ENCODE measurements around the gene MPV17. TPM values are rescaled to one million over a fixed set of nuclear protein-coding genes. Genes with fewer than 3 reads are reported as not detected.

MPV17 gene, protein sequence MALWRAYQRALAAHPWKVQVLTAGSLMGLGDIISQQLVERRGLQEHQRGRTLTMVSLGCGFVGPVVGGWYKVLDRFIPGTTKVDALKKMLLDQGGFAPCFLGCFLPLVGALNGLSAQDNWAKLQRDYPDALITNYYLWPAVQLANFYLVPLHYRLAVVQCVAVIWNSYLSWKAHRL
- 10 to 100 TPM; 57.9 to 93.4 (median 66.4) TPM for total RNA-seq

DNA sequence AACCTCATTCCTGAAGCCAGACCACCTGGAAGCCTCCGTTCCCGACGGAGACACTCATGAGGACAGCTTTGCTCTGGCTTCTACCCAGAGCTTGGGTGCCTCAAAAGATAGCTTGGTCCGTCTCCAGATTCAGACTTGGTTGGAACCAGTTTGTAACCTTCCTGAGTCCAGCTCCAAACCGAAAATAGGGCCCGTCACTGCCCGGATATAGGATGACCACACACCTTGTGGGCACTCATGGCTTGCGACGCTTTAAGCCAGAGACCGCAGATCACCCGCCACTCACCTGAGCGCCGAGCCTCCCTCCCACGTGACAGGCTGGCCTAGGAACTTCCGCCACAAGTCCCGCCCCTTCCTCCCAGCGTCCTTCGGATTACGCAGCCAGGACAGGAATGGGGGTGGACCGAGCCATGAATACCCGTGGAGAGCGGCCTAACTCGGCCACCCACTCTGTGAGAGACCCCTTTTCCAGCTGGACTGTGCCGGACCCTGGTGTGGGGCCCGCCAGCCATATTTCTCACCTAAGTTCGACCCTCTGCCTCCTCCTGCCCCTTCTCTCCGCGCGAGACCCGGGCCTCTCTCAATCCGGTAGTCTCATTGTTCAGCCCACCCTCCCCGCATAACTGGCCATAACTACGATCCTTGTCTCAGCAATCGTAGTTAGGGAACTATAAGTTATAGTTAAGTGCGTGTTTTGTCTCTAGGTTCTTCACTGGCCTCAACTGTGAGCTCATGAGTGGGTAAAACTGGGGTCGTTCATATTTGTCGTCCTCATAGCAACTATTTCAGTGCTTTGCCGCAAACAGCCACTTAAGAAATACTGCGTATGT is at the start of gene MPV17:
Gene MPV17 (minus strand): TSS at position 332 of the 830 bp plus-strand sequence. CDS start 580 bp downstream, outside the sequence.
- TF ChIP-seq EP300 (IDR thresholded peaks at IDR 0.05) = no peak
- TF ChIP-seq, protein P1, sequence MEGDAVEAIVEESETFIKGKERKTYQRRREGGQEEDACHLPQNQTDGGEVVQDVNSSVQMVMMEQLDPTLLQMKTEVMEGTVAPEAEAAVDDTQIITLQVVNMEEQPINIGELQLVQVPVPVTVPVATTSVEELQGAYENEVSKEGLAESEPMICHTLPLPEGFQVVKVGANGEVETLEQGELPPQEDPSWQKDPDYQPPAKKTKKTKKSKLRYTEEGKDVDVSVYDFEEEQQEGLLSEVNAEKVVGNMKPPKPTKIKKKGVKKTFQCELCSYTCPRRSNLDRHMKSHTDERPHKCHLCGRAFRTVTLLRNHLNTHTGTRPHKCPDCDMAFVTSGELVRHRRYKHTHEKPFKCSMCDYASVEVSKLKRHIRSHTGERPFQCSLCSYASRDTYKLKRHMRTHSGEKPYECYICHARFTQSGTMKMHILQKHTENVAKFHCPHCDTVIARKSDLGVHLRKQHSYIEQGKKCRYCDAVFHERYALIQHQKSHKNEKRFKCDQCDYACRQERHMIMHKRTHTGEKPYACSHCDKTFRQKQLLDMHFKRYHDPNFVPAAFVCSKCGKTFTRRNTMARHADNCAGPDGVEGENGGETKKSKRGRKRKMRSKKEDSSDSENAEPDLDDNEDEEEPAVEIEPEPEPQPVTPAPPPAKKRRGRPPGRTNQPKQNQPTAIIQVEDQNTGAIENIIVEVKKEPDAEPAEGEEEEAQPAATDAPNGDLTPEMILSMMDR (IDR thresholded peaks at IDR 0.05) = no peak
- peak; percentile 92 for TF ChIP-seq POLR2AphosphoS5 (IDR thresholded peaks at IDR 0.05)
- TF ChIP-seq POLR2A (IDR thresholded peaks at IDR 0.05) = peak; percentile 68 to 73
- H3K9me3 ChIP-seq = no peaks in the 10 kb centered on the region
- H3K27ac ChIP-seq = peak within 1 kb of the TSS; percentile 89 to 95 (median 92)
- WGBS, 2 donors (ENCODE audit: low coverage in 1 of 2) = 0 to 1% methylated on average over 15 to 17 of the region's 39 CpGs
- H3K36me3 ChIP-seq = peaks cover 0 to 36% of the 10 kb centered on the region in 2 donors
- peaks cover 2 to 31% (median 13%) of the 10 kb centered on the region in 3 donors for H3K4me1 ChIP-seq
- ATAC-seq = peak; percentile 94
- H3K27me3 ChIP-seq = no peaks in the 10 kb centered on the region
- peak within 1 kb of the TSS; percentile 69 to 78 for H3K4me3 ChIP-seq

DNA sequence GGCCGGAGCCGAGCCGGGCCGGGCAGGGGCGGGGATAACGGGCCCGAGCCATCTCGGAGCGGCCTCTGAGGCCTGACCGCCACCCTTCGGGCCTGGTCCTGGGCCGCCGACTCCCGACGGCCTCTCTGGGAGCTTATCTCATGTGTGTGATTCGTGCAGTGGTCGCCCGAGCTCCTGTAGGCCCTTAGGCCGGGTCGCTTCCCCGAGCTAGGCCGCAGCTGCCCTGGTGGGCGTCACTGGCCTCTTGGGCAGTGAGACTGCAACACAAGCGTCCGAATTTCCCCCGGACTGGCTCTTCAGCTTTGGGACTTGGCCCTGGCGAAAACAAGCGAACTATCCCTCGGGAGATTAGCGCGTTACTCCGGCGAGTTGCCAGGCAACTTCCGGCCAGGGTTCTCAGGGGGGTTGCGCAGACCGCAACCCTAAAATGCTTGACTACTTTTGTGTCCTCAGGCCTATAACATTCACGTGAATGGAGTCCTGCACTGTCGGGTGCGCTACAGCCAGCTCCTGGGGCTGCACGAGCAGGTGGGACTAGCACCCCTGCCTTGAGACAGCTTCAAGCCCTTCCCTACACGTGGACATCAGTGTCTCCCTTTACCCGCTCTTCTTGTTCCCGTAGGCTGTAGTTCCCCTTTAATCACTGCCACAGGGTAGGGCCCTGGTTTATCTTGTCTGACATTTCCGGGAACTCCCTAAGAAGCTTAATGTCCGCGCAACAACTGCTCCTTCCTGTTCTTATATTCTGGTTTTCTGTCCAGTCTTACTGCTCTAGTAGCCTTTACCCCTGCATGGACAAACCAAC is 48.1 kb upstream of the MPV17 start:
- 0 to 1% methylated on average over 6 to 10 of the region's 46 CpGs for WGBS, 2 donors (ENCODE audit: low coverage in 1 of 2)
- H3K27me3 ChIP-seq = no peaks in the 10 kb centered on the region
- ATAC-seq = peak; percentile 26

DNA sequence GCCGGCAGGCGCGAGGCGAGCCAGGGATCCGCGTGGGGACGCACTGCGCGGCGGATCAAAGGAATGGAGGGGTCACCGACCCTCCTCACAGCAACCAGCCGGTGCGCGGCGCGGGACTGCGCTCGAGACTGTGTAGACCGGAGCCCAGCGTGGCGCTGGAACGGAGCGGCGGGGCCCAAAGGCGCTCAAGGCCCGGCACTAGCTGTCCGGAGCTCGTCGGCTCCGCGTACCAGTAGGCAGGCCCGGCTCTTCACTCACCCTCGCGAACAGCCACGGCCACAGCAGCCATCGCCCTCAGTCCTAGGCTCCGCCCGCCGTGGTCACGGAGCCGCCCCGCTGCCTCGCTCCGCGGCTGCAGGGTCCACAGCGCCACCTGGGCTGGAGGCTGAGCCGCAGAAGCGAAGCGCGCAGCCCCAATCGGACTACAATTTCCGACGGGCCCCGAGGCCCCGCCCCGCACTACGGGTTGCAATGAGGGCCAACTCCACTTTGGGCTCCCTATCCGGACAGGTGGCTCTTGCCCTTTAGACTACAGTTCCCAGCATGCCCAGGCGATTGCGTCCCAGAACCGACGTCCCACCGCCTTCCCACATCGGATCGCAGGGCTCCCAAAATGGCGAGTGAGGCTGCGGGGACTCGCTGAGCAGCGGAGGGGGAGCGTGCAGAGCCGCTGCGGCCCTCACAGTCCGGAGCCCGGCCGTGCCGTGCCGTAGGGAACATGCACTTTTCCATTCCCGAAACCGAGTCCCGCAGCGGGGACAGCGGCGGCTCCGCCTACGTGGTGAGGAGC is 47.3 kb upstream of the MPV17 start, which contains the start of the genes EIF2B4 and SNX17:
Gene EIF2B4 (minus strand): TSS at position 313 of the 790 bp plus-strand sequence. CDS start 24 bp downstream, at position 289.
Gene SNX17 (plus strand): TSS at position 591 of the 790 bp plus-strand sequence. CDS start 128 bp downstream, at position 719.
- H3K27ac ChIP-seq = peak within 1 kb of the TSS; percentile 87 to 98 (median 96)
- no CpG with 5 or more reads among the region's 85 CpGs for WGBS, 2 donors (ENCODE audit: low coverage in 1 of 2)
- H3K27me3 ChIP-seq = no peaks in the 10 kb centered on the region
- peaks cover 10 to 50% (median 24%) of the 10 kb centered on the region in 3 donors for H3K4me1 ChIP-seq
- peaks cover 0 to 69% of the 10 kb centered on the region in 2 donors for H3K36me3 ChIP-seq
- no peaks in the 10 kb centered on the region for H3K9me3 ChIP-seq
- TF ChIP-seq, protein P1 (IDR thresholded peaks at IDR 0.05) = peak in 3 of 4 experiments; percentile 56 to 83 (median 61)
- TF ChIP-seq POLR2A (IDR thresholded peaks at IDR 0.05) = peak; percentile 70 to 77
- no peak for TF ChIP-seq EP300 (IDR thresholded peaks at IDR 0.05)
- peak; percentile 97 for TF ChIP-seq POLR2AphosphoS5 (IDR thresholded peaks at IDR 0.05)
- peak within 1 kb of the TSS; percentile 65 to 98 for H3K4me3 ChIP-seq
- ATAC-seq = peak; percentile 97

More for the DNA sequence above, 48.1 kb upstream of the MPV17 start:
- TF ChIP-seq POLR2AphosphoS5 (IDR thresholded peaks at IDR 0.05) (no peak), EP300 (IDR thresholded peaks at IDR 0.05) (no peak), POLR2A (IDR thresholded peaks at IDR 0.05) (no peak)
- TF ChIP-seq, protein P1 (IDR thresholded peaks at IDR 0.05) = no peak
- peak overlapping the region; percentile 59 to 98 (median 96) for H3K27ac ChIP-seq
- H3K4me1 ChIP-seq = peaks cover 10 to 50% (median 24%) of the 10 kb centered on the region in 3 donors
- no peaks in the 10 kb centered on the region for H3K9me3 ChIP-seq
- peaks cover 0 to 69% of the 10 kb centered on the region in 2 donors for H3K36me3 ChIP-seq
- H3K4me3 ChIP-seq = peak overlapping the region; percentile 58 to 98

DNA sequence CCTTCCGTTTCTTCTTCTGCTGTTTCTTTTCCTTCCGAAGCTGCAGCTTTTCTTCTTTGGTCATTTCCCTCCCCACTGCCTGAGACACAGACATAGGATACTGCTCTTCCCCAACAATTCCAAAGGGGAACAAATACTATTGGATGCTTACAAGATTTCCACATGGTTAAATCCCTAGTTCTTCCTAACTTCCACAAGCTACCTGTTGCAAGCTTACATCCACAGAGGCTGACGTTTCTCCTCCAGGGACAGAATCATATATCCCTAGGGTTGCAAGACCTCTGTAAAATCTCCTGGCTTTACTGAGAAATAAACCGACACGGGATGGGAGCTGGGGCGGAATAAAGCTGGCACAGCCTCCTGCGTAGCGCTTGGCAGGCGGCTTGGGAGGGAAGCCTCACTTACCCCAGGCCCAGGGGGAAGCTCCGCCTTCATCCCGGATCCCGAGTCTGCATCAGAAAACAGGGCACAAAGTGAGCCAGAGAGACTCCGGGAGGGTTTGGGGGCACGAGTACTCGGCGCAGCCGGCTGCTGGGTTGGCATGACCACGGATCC is 46.7 kb upstream of the MPV17 start:
- peak overlapping the region; percentile 65 to 98 for H3K4me3 ChIP-seq
- H3K4me1 ChIP-seq = peaks cover 10 to 50% (median 24%) of the 10 kb centered on the region in 3 donors
- H3K27me3 ChIP-seq = no peaks in the 10 kb centered on the region
- 1 to 8% methylated on average over 2 to 10 of the region's 18 CpGs for WGBS, 2 donors (ENCODE audit: low coverage in 1 of 2)
- no peaks in the 10 kb centered on the region for H3K9me3 ChIP-seq
- H3K36me3 ChIP-seq = peaks cover 0 to 69% of the 10 kb centered on the region in 2 donors
- peak; percentile 29 for ATAC-seq
- H3K27ac ChIP-seq = peak overlapping the region; percentile 87 to 98 (median 96)
- TF ChIP-seq EP300 (IDR thresholded peaks at IDR 0.05) = no peak
- TF ChIP-seq POLR2A (IDR thresholded peaks at IDR 0.05) = no peak
- no peak for TF ChIP-seq POLR2AphosphoS5 (IDR thresholded peaks at IDR 0.05)
- TF ChIP-seq, protein P1 (IDR thresholded peaks at IDR 0.05) = no peak

Measured in gastroesophageal sphincter (tissue), 4 donors.